Measurements from ENCODE around the gene TAF8. TPM values are rescaled to one million over a fixed set of nuclear protein-coding genes. Genes with fewer than 3 reads are reported as not detected.

Gene TAF8
- total RNA-seq, 2 donors from 2014 or later = 21.9 to 35.8 TPM

GRCh38 chr6:42101186-42101657 lies 50.9 kb downstream of the TAF8 start:
- no peaks in the 10 kb centered on the region for H3K9me3 ChIP-seq
- no peak for DNase-seq (ENCODE audit: low spot score)
- no peaks in the 10 kb centered on the region for H3K27me3 ChIP-seq
- peak overlapping the region; percentile 51 to 61 for H3K27ac ChIP-seq
- no peaks in the 10 kb centered on the region for H3K36me3 ChIP-seq
- no peak overlapping the region for H3K4me3 ChIP-seq
- H3K4me1 ChIP-seq = peaks cover 0 to 40% of the 10 kb centered on the region in 2 donors
- TF ChIP-seq, protein P1, sequence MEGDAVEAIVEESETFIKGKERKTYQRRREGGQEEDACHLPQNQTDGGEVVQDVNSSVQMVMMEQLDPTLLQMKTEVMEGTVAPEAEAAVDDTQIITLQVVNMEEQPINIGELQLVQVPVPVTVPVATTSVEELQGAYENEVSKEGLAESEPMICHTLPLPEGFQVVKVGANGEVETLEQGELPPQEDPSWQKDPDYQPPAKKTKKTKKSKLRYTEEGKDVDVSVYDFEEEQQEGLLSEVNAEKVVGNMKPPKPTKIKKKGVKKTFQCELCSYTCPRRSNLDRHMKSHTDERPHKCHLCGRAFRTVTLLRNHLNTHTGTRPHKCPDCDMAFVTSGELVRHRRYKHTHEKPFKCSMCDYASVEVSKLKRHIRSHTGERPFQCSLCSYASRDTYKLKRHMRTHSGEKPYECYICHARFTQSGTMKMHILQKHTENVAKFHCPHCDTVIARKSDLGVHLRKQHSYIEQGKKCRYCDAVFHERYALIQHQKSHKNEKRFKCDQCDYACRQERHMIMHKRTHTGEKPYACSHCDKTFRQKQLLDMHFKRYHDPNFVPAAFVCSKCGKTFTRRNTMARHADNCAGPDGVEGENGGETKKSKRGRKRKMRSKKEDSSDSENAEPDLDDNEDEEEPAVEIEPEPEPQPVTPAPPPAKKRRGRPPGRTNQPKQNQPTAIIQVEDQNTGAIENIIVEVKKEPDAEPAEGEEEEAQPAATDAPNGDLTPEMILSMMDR (IDR thresholded peaks at IDR 0.05) = no peak

- H3K4me1 ChIP-seq = peaks cover 0 to 40% of the 10 kb centered on the region in 2 donors
- no peaks in the 10 kb centered on the region for H3K27me3 ChIP-seq
- peak overlapping the region in 1 of 2 donors; percentile 41 for H3K27ac ChIP-seq
- no peak for DNase-seq (ENCODE audit: low spot score)
- H3K36me3 ChIP-seq = no peaks in the 10 kb centered on the region
- H3K9me3 ChIP-seq = no peaks in the 10 kb centered on the region
- no peak overlapping the region for H3K4me3 ChIP-seq
- TF ChIP-seq, protein P1 (IDR thresholded peaks at IDR 0.05) = no peak
These were observed 52.9 kb downstream of the TAF8 start for GRCh38 chr6:42103216-42103615.

GRCh38 chr6:42103753-42104094 lies 53.4 kb downstream of the TAF8 start:
- no peaks in the 10 kb centered on the region for H3K9me3 ChIP-seq
- H3K4me3 ChIP-seq = peak overlapping the region in 1 of 2 donors; percentile 50
- peak overlapping the region; percentile 41 to 53 for H3K27ac ChIP-seq
- no peaks in the 10 kb centered on the region for H3K36me3 ChIP-seq
- H3K27me3 ChIP-seq = no peaks in the 10 kb centered on the region
- H3K4me1 ChIP-seq = peaks cover 0 to 40% of the 10 kb centered on the region in 2 donors
- TF ChIP-seq, protein P1 (IDR thresholded peaks at IDR 0.05) = no peak
- DNase-seq (ENCODE audit: low spot score) = no peak

DNA sequence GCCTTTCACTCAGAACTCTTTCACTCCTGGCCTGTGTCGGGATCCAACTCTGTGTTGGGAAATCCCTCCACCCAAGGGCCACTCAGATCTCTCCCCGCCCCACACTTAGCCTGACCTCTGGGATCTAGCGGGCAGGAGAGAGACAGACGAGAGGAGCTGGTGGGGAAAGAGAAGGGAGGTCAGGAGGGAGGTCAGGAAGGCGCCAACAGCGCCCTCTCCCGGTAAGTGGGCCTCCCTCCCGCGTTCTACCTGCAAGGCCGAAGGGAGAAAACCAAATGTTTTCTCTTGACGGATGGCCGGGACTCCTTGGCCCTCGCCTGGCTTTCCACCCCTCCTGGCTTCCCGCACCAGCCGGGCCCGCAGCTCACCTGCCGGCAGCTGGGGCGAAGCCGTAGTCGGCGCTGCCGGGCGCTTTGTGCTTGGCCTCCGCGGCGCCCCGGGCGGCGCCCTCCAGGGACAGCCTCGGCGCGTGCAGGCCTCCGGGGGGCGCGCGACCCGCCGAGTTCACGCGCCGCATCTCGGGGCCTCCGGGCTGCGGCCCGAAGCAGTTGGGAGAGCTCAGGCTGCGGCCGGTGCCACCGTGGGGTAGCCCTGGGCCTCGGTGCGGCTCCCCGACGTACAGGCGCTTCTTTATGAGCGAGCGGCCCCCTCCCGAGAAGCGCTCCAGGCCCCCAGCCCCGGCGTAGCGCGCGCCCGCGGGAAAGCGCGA lies 53.9 kb downstream of the TAF8 start:
- Histone ChIP-seq H3K4me3 (peak overlapping the region; percentile 28 to 50), H3K27ac (peak overlapping the region; percentile 41 to 53), H3K4me1 (peaks cover 0 to 37% of the 10 kb centered on the region in 2 donors), H3K36me3 (no peaks in the 10 kb centered on the region), H3K27me3 (no peaks in the 10 kb centered on the region), H3K9me3 (no peaks in the 10 kb centered on the region)
- peak; percentile 76 for DNase-seq (ENCODE audit: low spot score)
- TF ChIP-seq, protein P1 (IDR thresholded peaks at IDR 0.05) = peak; percentile 66 to 87

DNA sequence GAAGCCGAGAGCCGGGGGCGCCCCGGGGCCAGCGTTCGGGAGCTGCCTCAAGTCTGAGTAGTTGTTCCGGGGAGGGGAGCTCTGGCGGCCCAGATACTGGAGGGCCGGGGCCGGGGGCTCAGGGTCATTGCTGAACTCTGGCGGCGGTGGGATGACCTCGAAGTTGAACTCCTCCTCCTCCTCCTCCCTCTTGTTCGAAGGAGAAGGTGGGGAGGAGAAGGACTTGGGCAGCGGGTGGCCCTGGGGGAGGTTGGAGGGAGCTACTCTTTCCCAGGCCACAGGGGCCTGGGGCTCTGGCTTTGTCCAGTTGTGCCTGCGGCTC lies 54.4 kb downstream of the TAF8 start:
- Histone ChIP-seq H3K4me1 (peaks cover 0 to 32% of the 10 kb centered on the region in 2 donors), H3K9me3 (no peaks in the 10 kb centered on the region), H3K36me3 (no peaks in the 10 kb centered on the region), H3K27me3 (no peaks in the 10 kb centered on the region), H3K4me3 (peak overlapping the region; percentile 28 to 50), H3K27ac (peak overlapping the region; percentile 41 to 53)
- DNase-seq (ENCODE audit: low spot score) = no peak
- TF ChIP-seq, protein P1 (IDR thresholded peaks at IDR 0.05) = no peak

Measured in right atrium auricular region (tissue), 2 donors.